SJSA1 (cell line): ENCODE results near the gene USH1C. TPM values are rescaled to one million over a fixed set of nuclear protein-coding genes. Genes with fewer than 3 reads are reported as not detected.

Source experiments
- DNase-seq, 2 experiments: peaks; one replicate each; pipeline ENCODE4 v3.0.0-alpha.2; 2015 to 2020; ENCODE audit warnings: low spot score in 2 of 2, low read depth in 1 of 2
- H3K27ac ChIP-seq: fragments of 250-450 bp; sonication (Bioruptor Pico); 2 replicates; pipeline ENCODE4 v1.5.1; 2020; ENCODE audit warnings: mild to moderate bottlenecking, moderate library complexity
- H3K27me3 ChIP-seq: fragments of 250-450 bp; sonication (Bioruptor Pico); replicated peaks from 2 replicates; pipeline ENCODE4 v1.5.1; 2020; ENCODE audit warnings: mild to moderate bottlenecking, moderate library complexity
- H3K36me3 ChIP-seq: fragments of 250-450 bp; sonication (Bioruptor Pico); 2 replicates; pipeline ENCODE4 v1.5.1; 2020; ENCODE audit warnings: mild to moderate bottlenecking
- H3K4me1 ChIP-seq: fragments of 250-450 bp; sonication (Bioruptor Pico); replicated peaks from 2 replicates; pipeline ENCODE4 v1.6.1; 2021; ENCODE audit warnings: mild to moderate bottlenecking
- H3K4me3 ChIP-seq: fragments of 250-450 bp; sonication (Bioruptor Pico); 2 replicates; pipeline ENCODE4 v1.5.1; 2020; ENCODE audit warnings: mild to moderate bottlenecking
- H3K9me3 ChIP-seq: fragments of 250-450 bp; sonication (Bioruptor Pico); replicated peaks from 2 replicates; pipeline ENCODE4 v1.5.1; 2020; ENCODE audit warnings: mild to moderate bottlenecking
- total RNA-seq: library from RNA; depleted of rRNA; stranded (reverse); fragments of >200 nt; shearing (Covaris generic); gene quantifications from 2 replicates; pipeline ENCODE4 v1.2.3, GENCODE V29; 2014

Gene USH1C
- total RNA-seq, 1 experiment from 2014 or later: not detected

- no peak for DNase-seq
- Histone ChIP-seq H3K4me1 (no peaks in the 10 kb centered on the region), H3K36me3 (no peaks in the 10 kb centered on the region), H3K9me3 (no peaks in the 10 kb centered on the region), H3K27ac (no peak overlapping the region), H3K27me3 (peaks cover 63% of the 10 kb centered on the region), H3K4me3 (no peak overlapping the region)
Observed at GRCh38 chr11:17533341-17533740, 10.9 kb downstream of the USH1C start.

GRCh38 chr11:17532784-17533183 lies 11.4 kb downstream of the USH1C start:
- H3K36me3 ChIP-seq: no peaks in the 10 kb centered on the region
- DNase-seq: no peak
- H3K4me3 ChIP-seq: no peak overlapping the region
- H3K27ac ChIP-seq: no peak overlapping the region
- no peaks in the 10 kb centered on the region for H3K9me3 ChIP-seq
- no peaks in the 10 kb centered on the region for H3K4me1 ChIP-seq
- H3K27me3 ChIP-seq: peaks cover 64% of the 10 kb centered on the region

- Histone ChIP-seq H3K4me1 (no peaks in the 10 kb centered on the region), H3K27ac (no peak overlapping the region), H3K27me3 (peaks cover 58% of the 10 kb centered on the region), H3K36me3 (no peaks in the 10 kb centered on the region), H3K4me3 (no peak overlapping the region), H3K9me3 (no peaks in the 10 kb centered on the region)
- no peak for DNase-seq
Observed at GRCh38 chr11:17531636-17532113, 12.5 kb downstream of the USH1C start.

- Histone ChIP-seq H3K27ac (no peak overlapping the region), H3K4me1 (no peaks in the 10 kb centered on the region), H3K27me3 (peaks cover 57% of the 10 kb centered on the region), H3K9me3 (no peaks in the 10 kb centered on the region), H3K36me3 (no peaks in the 10 kb centered on the region), H3K4me3 (no peak overlapping the region)
- no peak for DNase-seq
Observed at GRCh38 chr11:17531071-17531600, 13.1 kb downstream of the USH1C start.

- no peak overlapping the region for H3K27ac ChIP-seq
- no peak overlapping the region for H3K4me3 ChIP-seq
- H3K9me3 ChIP-seq: no peaks in the 10 kb centered on the region
- DNase-seq: no peak
- no peaks in the 10 kb centered on the region for H3K4me1 ChIP-seq
- peaks cover 64% of the 10 kb centered on the region for H3K27me3 ChIP-seq
- no peaks in the 10 kb centered on the region for H3K36me3 ChIP-seq
Observed at GRCh38 chr11:17529844-17530185, 14.4 kb downstream of the USH1C start.

- no peaks in the 10 kb centered on the region for H3K4me1 ChIP-seq
- H3K27ac ChIP-seq: no peak overlapping the region
- no peak overlapping the region for H3K4me3 ChIP-seq
- peaks cover 69% of the 10 kb centered on the region for H3K27me3 ChIP-seq
- DNase-seq: no peak
- H3K36me3 ChIP-seq: no peaks in the 10 kb centered on the region
- no peaks in the 10 kb centered on the region for H3K9me3 ChIP-seq
Observed at GRCh38 chr11:17528906-17529843, 15.0 kb downstream of the USH1C start.

- peak in 1 of 2 experiments; percentile 26 for DNase-seq
- Histone ChIP-seq H3K27ac (no peak overlapping the region), H3K4me3 (no peak overlapping the region), H3K36me3 (no peaks in the 10 kb centered on the region), H3K27me3 (peaks cover 74% of the 10 kb centered on the region), H3K4me1 (no peaks in the 10 kb centered on the region), H3K9me3 (no peaks in the 10 kb centered on the region)
Observed at GRCh38 chr11:17528181-17528691, 16.0 kb downstream of the USH1C start.

- DNase-seq: no peak
- Histone ChIP-seq H3K4me1 (no peaks in the 10 kb centered on the region), H3K27ac (no peak overlapping the region), H3K4me3 (no peak overlapping the region), H3K36me3 (no peaks in the 10 kb centered on the region), H3K9me3 (no peaks in the 10 kb centered on the region), H3K27me3 (peaks cover 67% of the 10 kb centered on the region)
Observed at GRCh38 chr11:17527628-17527995, 16.6 kb downstream of the USH1C start.

- DNase-seq: no peak
- peaks cover 62% of the 10 kb centered on the region for H3K27me3 ChIP-seq
- no peaks in the 10 kb centered on the region for H3K9me3 ChIP-seq
- no peaks in the 10 kb centered on the region for H3K36me3 ChIP-seq
- H3K4me3 ChIP-seq: no peak overlapping the region
- no peaks in the 10 kb centered on the region for H3K4me1 ChIP-seq
- no peak overlapping the region for H3K27ac ChIP-seq
Observed at GRCh38 chr11:17526931-17527627, 17.1 kb downstream of the USH1C start.

DNA sequence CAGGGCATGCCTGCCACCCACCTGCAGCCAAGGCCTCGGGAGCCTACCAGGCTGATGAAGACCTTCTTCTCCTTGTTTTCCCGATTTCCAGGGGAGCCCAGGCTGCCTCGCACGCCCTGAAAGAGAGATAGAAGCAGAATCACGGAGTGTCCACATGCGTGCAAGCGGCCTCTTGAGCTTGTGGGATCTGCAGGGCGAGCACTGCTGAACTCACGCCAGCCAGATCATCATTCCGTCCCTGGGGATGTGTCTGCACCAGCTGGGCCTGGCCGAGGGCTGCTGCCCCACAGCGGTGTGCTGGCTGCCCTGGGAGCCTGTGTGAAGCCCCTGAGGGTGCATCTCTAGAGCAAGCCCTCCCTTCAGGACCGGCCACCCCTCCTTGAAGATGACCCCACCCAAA lies 17.9 kb downstream of the USH1C start:
- Histone ChIP-seq H3K27ac (no peak overlapping the region), H3K27me3 (peaks cover 59% of the 10 kb centered on the region), H3K4me3 (no peak overlapping the region), H3K4me1 (no peaks in the 10 kb centered on the region), H3K36me3 (no peaks in the 10 kb centered on the region), H3K9me3 (no peaks in the 10 kb centered on the region)
- no peak for DNase-seq

DNA sequence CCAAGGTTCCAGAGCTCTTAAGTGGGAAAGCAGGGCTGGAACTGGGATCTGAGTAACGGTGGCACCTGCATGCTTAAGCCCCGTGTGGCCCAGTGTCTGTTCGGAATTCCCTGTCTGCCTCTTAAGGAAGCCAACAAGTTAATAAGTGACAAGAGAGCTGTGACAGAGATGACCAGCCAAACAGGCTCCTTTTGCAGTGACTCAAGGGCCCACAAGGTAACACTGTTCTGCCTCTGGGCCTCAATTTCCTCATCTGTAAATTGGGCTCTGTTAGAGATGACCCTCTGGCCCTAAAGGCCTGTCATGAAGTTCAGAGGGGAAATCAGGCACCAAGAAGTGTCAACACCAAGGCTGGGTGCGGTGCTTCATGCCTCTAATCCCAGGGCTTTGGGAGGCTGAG lies 18.6 kb downstream of the USH1C start:
- H3K27ac ChIP-seq: no peak overlapping the region
- H3K27me3 ChIP-seq: peaks cover 57% of the 10 kb centered on the region
- H3K4me1 ChIP-seq: no peaks in the 10 kb centered on the region
- H3K4me3 ChIP-seq: no peak overlapping the region
- H3K9me3 ChIP-seq: no peaks in the 10 kb centered on the region
- no peaks in the 10 kb centered on the region for H3K36me3 ChIP-seq
- no peak for DNase-seq

DNA sequence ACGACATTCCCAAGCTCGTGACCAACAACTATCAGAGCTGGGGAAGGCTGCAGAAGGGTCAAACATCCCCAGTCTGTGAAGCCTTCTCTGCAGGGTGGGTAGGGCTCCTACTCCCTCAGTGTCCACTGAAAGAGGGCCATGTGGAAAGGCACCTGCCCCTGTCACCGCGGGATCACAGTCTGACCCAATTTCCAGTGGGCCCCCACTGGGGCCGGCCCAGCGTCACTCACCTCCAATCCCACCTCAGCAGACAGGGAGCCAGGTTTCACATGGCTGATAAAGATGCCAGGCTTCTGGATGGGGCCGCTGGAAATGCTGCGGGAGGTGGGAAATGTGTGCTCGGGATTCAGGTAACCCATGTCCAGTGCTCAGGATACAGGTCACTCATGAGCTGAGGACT lies 20.0 kb downstream of the USH1C start:
- H3K4me3 ChIP-seq: no peak overlapping the region
- DNase-seq: no peak
- H3K27me3 ChIP-seq: peaks cover 52% of the 10 kb centered on the region
- no peaks in the 10 kb centered on the region for H3K4me1 ChIP-seq
- no peaks in the 10 kb centered on the region for H3K36me3 ChIP-seq
- H3K27ac ChIP-seq: no peak overlapping the region
- H3K9me3 ChIP-seq: no peaks in the 10 kb centered on the region

DNA sequence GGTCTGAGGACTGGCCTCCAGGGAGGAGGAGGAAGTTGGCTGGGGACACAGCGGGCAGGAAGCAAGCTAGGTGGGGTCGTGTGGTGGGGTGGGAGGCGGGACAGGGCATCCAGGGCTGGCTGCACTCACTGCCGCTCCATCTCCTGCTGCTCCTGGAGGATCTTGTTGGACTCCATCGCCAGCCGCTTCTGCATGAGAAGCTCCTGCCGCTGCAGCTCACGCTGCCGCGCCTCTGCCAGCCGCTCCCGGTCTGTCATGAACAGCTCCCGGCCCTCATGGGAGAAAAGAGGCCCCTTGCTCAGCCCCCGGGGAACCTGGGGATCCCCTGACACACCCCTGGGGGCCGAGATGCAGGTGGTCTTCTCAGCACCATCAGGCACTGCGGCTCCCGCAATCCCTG lies 21.6 kb downstream of the USH1C start:
- no peaks in the 10 kb centered on the region for H3K4me1 ChIP-seq
- peaks cover 46% of the 10 kb centered on the region for H3K27me3 ChIP-seq
- H3K4me3 ChIP-seq: no peak overlapping the region
- DNase-seq: no peak
- H3K36me3 ChIP-seq: no peaks in the 10 kb centered on the region
- H3K27ac ChIP-seq: no peak overlapping the region
- no peaks in the 10 kb centered on the region for H3K9me3 ChIP-seq
